Mononuclear cell (primary cell): ENCODE measurements around the gene DIS3L2. TPM values are rescaled to one million over a fixed set of nuclear protein-coding genes. Genes with fewer than 3 reads are reported as not detected.
A peak's percentile ranks its signal among the peaks of the same experiment; 100 is the strongest.
"Not testable (repeated sequence)": the region's sequence is repeated elsewhere in the genome, so short reads cannot be mapped to it uniquely, and the experiment has no call there.

Source experiments
- H3K27me3 ChIP-seq: 2 replicates; pipeline ENCODE4 v1.6.0; 2011; ENCODE audit warnings: low read length, control low read depth; ENCODE audit not compliant: insufficient read depth
- H3K4me1 ChIP-seq: 2 replicates; pipeline ENCODE4 v1.5.1; 2011; ENCODE audit warnings: mild to moderate bottlenecking, low read length, control low read depth; ENCODE audit not compliant: insufficient read depth
- H3K4me3 ChIP-seq: 2 replicates; pipeline ENCODE4 v1.5.1; 2011; ENCODE audit warnings: mild to moderate bottlenecking, low read length, moderate library complexity
- H3K9me3 ChIP-seq: 2 replicates; pipeline ENCODE4 v1.5.1; 2011; ENCODE audit warnings: low read depth, mild to moderate bottlenecking, control low read depth, low read length
- total RNA-seq: library from RNA; depleted of rRNA; stranded (reverse); fragments of >200 nt; gene quantifications from one replicate; pipeline ENCODE4 v1.2.3, GENCODE V29; 2012

The DIS3L2 gene
- total RNA-seq, 1 donor: 26.8 TPM

DNA sequence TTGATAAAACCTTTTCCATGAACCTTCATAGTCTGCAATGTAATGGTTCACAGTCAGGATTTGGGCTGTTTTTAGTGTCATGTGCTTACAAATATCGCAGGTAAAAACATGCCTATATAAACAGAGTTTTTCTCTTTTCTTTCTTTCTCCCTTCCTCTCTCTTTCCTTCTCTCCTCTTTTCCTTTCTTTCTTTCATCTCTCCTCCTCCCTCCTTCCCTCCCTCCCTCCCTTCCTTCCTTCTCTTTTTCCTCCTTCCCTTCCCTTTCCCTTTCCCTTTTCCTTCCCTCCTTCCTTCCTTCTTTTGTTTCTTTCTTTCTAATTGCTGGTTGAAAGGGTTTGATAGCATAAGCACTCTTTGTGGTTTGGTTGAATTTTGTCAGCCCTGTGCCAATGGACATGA, 25.7 kb upstream of the DIS3L2 start:
- Histone ChIP-seq H3K9me3 (no peaks in the 10 kb centered on the region), H3K27me3 (no peaks in the 10 kb centered on the region), H3K4me1 (no peaks in the 10 kb centered on the region), H3K4me3 (no peak overlapping the region)

GRCh38 chr2:231936491-231936890, 25.0 kb upstream of the DIS3L2 start:
- H3K9me3 ChIP-seq: no peaks in the 10 kb centered on the region
- no peaks in the 10 kb centered on the region for H3K27me3 ChIP-seq
- H3K4me1 ChIP-seq: no peaks in the 10 kb centered on the region
- no peak overlapping the region for H3K4me3 ChIP-seq

DNA sequence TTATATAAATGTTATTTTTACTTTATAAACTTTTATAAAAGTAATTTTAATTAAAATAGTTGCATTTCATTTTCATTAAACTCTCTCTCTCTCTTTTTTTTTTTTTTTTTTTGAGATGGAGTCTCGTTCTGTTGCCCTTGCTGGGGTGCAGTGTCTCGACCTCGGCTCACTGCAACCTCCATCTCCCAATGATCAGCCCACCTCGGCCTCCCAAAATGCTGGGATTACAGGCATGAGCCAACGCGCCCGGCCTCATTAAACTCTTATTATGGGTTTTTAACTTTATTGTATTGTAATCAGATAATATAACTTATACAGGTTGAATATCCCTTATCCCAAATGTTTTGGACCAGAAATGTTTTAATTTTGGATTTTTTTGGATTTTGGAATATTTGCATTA, 24.5 kb upstream of the DIS3L2 start:
- H3K4me1 ChIP-seq: no peaks in the 10 kb centered on the region
- H3K27me3 ChIP-seq: no peaks in the 10 kb centered on the region
- no peak overlapping the region for H3K4me3 ChIP-seq
- no peaks in the 10 kb centered on the region for H3K9me3 ChIP-seq

DNA sequence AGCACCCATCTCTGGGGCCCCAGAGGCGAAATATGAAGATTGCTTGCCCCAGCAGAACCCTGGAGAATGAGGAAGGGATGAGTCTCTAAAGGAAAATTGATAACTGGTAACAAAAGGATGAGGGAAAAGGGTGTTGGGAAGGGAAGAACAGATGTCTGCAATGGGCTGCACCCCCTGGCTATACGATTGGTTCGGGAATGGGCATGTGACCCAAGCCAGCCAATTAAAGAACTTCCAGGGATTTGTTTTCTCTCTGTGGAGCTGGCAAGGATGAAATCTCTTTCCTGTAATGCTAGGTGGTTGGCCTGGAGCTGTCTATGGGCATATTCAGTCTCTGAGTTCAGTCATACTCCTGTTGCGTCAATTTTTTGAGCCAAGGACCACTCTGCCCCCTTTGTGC, 22.5 kb upstream of the DIS3L2 start:
- no peaks in the 10 kb centered on the region for H3K9me3 ChIP-seq
- H3K4me3 ChIP-seq: no peak overlapping the region
- H3K4me1 ChIP-seq: no peaks in the 10 kb centered on the region

GRCh38 chr2:231940795-231941194, 20.7 kb upstream of the DIS3L2 start:
- Histone ChIP-seq H3K9me3 (no peaks in the 10 kb centered on the region), H3K27me3 (no peaks in the 10 kb centered on the region), H3K4me3 (no peak overlapping the region), H3K4me1 (no peaks in the 10 kb centered on the region)

More for the DNA sequence above, 22.5 kb upstream of the DIS3L2 start:
- H3K27me3 ChIP-seq: no peaks in the 10 kb centered on the region

- Histone ChIP-seq H3K27me3 (no peaks in the 10 kb centered on the region), H3K4me1 (no peaks in the 10 kb centered on the region), H3K4me3 (no peak overlapping the region), H3K9me3 (no peaks in the 10 kb centered on the region)
These were observed 19.8 kb upstream of the DIS3L2 start for GRCh38 chr2:231941673-231942072.

DNA sequence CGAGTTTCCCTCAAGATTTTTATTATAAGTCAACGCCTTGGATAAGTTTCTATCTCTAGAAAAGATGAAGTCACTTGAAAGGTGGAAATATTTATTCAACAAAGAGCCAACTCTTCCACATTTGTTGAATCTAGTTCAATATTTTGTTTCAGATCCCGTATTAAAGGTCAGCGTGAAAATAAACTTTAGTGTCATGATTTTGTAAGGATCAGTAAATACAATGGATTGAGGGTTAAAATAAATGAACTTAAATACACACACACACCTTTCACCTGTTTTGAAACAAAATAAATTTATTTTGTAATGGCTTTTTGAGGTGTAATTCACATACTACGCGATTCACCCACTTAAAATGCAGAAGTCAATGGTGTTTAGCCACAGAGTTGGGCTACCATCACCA, 19.3 kb upstream of the DIS3L2 start:
- Histone ChIP-seq H3K27me3 (no peaks in the 10 kb centered on the region), H3K4me3 (no peak overlapping the region), H3K4me1 (no peaks in the 10 kb centered on the region), H3K9me3 (no peaks in the 10 kb centered on the region)

GRCh38 chr2:231946241-231946814, 15.2 kb upstream of the DIS3L2 start:
- Histone ChIP-seq H3K4me3 (no peak overlapping the region), H3K4me1 (no peaks in the 10 kb centered on the region), H3K27me3 (peaks cover 5% of the 10 kb centered on the region), H3K9me3 (no peaks in the 10 kb centered on the region)

- not testable (repeated sequence) for H3K27me3 ChIP-seq, H3K4me1 ChIP-seq, H3K4me3 ChIP-seq, H3K9me3 ChIP-seq
These were observed 14.4 kb upstream of the DIS3L2 start for GRCh38 chr2:231947112-231947511.

- Histone ChIP-seq H3K4me3 (no peak overlapping the region), H3K9me3 (no peaks in the 10 kb centered on the region), H3K4me1 (no peaks in the 10 kb centered on the region), H3K27me3 (peaks cover 10% of the 10 kb centered on the region)
These were observed 13.8 kb upstream of the DIS3L2 start for GRCh38 chr2:231947694-231948093.

- H3K4me3 ChIP-seq: no peak overlapping the region
- H3K4me1 ChIP-seq: no peaks in the 10 kb centered on the region
- peaks cover 18% of the 10 kb centered on the region for H3K27me3 ChIP-seq
- H3K9me3 ChIP-seq: no peaks in the 10 kb centered on the region
These were observed 10.0 kb upstream of the DIS3L2 start for GRCh38 chr2:231951452-231952035.

DNA sequence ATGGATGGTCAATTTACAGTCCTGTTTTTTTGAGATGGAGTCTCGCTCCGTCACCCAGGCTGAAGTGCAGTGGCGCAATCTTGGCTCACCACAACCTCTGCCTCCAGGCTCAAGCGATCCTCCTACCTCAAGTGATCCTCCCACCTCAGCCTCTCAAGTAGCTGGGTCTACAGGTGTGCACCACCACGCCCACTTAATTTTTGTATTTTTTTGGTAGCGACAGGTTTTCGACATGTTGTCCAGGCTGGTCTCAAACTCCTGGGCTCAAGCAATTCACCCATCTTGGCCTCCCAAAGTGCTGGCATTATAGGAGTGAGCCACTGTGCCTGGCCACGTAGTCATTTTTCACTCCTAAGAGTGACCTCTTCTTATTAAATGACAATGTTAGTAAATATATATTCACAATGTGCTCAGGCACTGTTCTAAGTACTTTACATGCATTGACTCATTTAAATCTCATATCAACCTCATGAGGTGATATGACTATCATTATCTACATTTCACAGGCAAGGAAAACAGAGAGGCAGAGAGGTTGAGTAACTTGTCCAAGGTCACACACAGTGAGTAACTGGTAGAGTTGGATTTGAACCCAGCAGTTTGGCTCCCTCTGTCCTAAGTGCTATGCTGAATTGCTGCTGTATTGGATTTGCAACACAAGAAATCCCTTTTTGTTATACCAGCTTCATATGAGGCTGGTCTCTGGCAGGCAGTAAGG, 5.6 kb upstream of the DIS3L2 start:
- peaks cover 6% of the 10 kb centered on the region for H3K4me1 ChIP-seq
- no peak overlapping the region for H3K4me3 ChIP-seq
- H3K27me3 ChIP-seq: peaks cover 15% of the 10 kb centered on the region
- no peaks in the 10 kb centered on the region for H3K9me3 ChIP-seq

DNA sequence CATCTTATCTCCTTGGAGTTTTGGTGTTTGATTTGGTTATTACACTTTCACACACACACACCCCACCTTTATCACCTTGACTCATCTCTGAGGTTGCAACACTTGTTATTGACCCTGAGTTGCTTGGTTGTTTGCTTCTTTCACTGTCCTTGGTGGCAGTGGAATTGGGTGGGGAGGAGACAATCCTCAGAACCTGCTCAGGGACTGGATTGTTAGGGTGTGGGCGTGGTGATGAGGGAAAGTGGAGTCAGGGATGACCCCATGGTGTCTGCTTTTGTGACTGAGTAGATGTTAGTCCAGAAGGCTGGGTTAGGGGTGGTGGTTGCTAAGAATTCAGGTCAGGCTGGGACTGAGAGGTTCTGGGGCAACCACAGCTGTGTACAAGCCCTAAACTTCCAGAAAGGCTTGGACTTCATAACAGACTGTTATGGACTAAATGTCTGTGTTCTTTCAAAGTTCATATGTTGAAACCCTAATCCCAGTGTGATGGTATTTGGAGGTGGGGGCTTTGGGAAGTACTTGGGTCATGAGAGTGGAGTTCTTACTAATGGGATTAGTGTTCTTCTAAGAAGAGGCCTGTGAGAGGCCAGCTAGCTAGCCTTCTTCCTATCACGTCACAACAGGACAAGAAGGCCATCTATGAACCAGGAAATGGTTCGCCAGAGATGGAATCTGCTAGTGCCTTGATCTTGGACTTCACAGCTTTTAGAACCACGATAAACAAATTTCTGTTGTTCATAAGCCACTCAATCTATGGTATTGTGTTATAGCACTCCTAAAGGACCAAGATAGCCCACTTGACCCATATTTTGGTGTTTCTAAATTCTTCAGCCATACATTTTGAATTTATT, 3.4 kb upstream of the DIS3L2 start:
- Histone ChIP-seq H3K4me1 (peaks cover 13% of the 10 kb centered on the region), H3K4me3 (no peak overlapping the region), H3K27me3 (peaks cover 8% of the 10 kb centered on the region), H3K9me3 (no peaks in the 10 kb centered on the region)

DNA sequence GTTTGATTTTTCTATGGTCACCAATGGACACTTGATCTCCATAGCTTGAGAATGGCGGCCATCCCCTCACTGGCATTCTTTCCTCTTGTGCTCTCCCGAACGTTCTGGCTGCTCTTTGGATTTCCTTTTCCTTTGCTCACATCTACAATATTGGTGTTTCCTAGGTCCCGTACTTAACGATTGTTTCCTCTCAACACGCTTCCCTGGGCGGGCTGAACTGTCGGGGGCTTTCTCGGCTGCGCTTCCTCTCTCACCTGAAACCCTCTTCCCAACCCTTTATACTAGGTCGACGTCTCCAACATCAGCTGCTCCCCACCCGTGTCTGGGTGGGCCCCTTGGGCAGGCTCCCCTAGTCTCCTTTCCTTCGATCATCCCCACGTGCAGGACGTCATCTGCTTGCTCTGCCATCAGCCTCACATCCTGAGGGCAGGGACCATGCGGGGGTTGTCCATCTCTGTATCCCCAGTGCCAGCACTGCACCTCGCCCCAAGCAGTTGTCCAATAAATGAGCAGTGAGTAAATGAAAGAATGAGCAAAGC, 634 bp upstream of the DIS3L2 start:
- peak overlapping the region; percentile 64 for H3K4me3 ChIP-seq
- H3K9me3 ChIP-seq: no peaks in the 10 kb centered on the region
- peaks cover 5% of the 10 kb centered on the region for H3K27me3 ChIP-seq
- peaks cover 13% of the 10 kb centered on the region for H3K4me1 ChIP-seq

- H3K4me3 ChIP-seq: no peak overlapping the region
- H3K9me3 ChIP-seq: peaks cover 4% of the 10 kb centered on the region
These were observed 3.6 kb downstream of the DIS3L2 start for GRCh38 chr2:231965102-231965501.

More at GRCh38 chr2:231965102-231965501, 3.6 kb downstream of the DIS3L2 start:
- no peaks in the 10 kb centered on the region for H3K27me3 ChIP-seq
- peaks cover 19% of the 10 kb centered on the region for H3K4me1 ChIP-seq
